Tracheal epithelial cell (primary cell): ENCODE results near the gene DNLZ. TPM values are rescaled to one million over a fixed set of nuclear protein-coding genes. Genes with fewer than 3 reads are reported as not detected.

Experiments
- total RNA-seq: library from RNA; depleted of rRNA; stranded (reverse); fragments of >200 nt; gene quantifications from 2 replicates; pipeline ENCODE4 v1.2.1, GENCODE V29; 2014

Gene DNLZ
- 15.4 and 22.0 TPM in 2 replicates for total RNA-seq

GRCh38 chr9:136363106-136363948 lies at the start of gene DNLZ:
TSS of gene DNLZ (minus strand) at chr9:136363744. CDS start at chr9:136363714, 30 bp downstream.

GRCh38 chr9:136410500-136411287 lies 47.1 kb upstream of the DNLZ start, which contains the start of the genes ENTR1 and PMPCA:
TSS of gene ENTR1 (minus strand) at chr9:136410614. CDS start at chr9:136410397, 217 bp downstream.
TSS of gene PMPCA (plus strand) at chr9:136410658. CDS start at chr9:136410669, 11 bp downstream.

GRCh38 chr9:136400038-136400834 lies 36.7 kb upstream of the DNLZ start, which contains the start of gene SNAPC4:
TSS of gene SNAPC4 (minus strand) at chr9:136400170. CDS start at chr9:136398428, 1,742 bp downstream.

GRCh38 chr9:136373300-136374182 lies 10.0 kb upstream of the DNLZ start, which contains the start of gene CARD9:
TSS of gene CARD9 (minus strand) at chr9:136373669. CDS start at chr9:136372078, 1,591 bp downstream.

GRCh38 chr9:136327304-136327974 lies 36.1 kb downstream of the DNLZ start, which contains the start of gene GPSM1:
TSS of gene GPSM1 (plus strand) at chr9:136327539. CDS start at chr9:136327696, 157 bp downstream.

Other genes starting within 250 kb of the DNLZ start
- 74.7 and 79.3 TPM in 2 replicates for gene TMEM250, start 244.9 kb downstream of the DNLZ start, total RNA-seq
- not detected in 2 replicates for gene LHX3, start 158.6 kb downstream of the DNLZ start, total RNA-seq
- gene QSOX2, start 117.9 kb downstream of the DNLZ start, total RNA-seq: 11.6 and 16.2 TPM in 2 replicates
- gene CCDC187, start 59.6 kb downstream of the DNLZ start, total RNA-seq: under 0.01 TPM in 1 of 2 replicates, not detected in the other
- 13.4 and 34.0 TPM in 2 replicates for gene GPSM1, start 36.2 kb downstream of the DNLZ start, total RNA-seq
- gene CARD9, start 9.9 kb upstream of the DNLZ start, total RNA-seq: under 0.01 and 1.9 TPM in 2 replicates
- 7.0 and 8.9 TPM in 2 replicates for gene SNAPC4, start 36.4 kb upstream of the DNLZ start, total RNA-seq
- gene ENTR1, start 46.9 kb upstream of the DNLZ start, total RNA-seq: 70.4 and 83.8 TPM in 2 replicates
- 34.1 and 38.8 TPM in 2 replicates for gene PMPCA, start 46.9 kb upstream of the DNLZ start, total RNA-seq
- gene INPP5E, start 76.1 kb upstream of the DNLZ start, total RNA-seq: 2.8 and 6.0 TPM in 2 replicates
- gene SEC16A, start 119.3 kb upstream of the DNLZ start, total RNA-seq: 21.3 and 22.4 TPM in 2 replicates
- gene NOTCH1, start 182.3 kb upstream of the DNLZ start, total RNA-seq: 123 and 222 TPM in 2 replicates